Measurements from ENCODE around the gene INPP5B.
"Not testable (repeated sequence)": the region's sequence is repeated elsewhere in the genome, so short reads cannot be mapped to it uniquely, and the experiment has no call there.

INPP5B gene

GRCh38 chr1:37946703-37947360 lies at the start of gene INPP5B:
INPP5B (minus strand) TSS chr1:37947053; CDS start chr1:37946308, 745 bp downstream.
- DNase-seq, result peak; percentile 77 to 95

GRCh38 chr1:37995751-37996345 lies 49.0 kb upstream of the INPP5B start:
- peak; percentile 50 to 87 for DNase-seq

- no peak for DNase-seq
Measured at GRCh38 chr1:37994886-37995566, 48.2 kb upstream of the INPP5B start.

GRCh38 chr1:37989361-37989930 lies 42.6 kb upstream of the INPP5B start:
- DNase-seq, result peak in 1 of 2 experiments; percentile 67

- DNase-seq, result no peak
Measured at GRCh38 chr1:37987679-37988078, 40.8 kb upstream of the INPP5B start.

DNA sequence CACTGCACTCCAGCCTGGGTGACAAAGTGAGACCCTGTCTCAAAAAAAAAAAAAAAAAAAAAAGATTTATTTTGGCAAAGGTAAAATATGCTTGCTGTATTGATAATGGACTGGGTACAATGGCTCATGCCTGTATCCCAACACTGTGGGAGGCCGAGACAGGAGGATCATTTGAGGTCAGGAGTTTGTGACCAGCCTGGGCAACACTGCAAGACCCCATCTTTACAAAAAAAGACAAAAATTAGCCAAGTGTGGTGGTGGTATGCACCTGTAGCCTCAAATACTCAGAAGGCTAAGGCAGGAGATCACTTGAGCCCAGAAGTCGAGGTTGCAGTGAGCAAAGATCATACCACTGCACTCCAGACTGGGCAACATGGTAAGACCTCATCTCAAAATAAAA lies 36.7 kb upstream of the INPP5B start:
- no peak for DNase-seq

- DNase-seq, result no peak
Measured at GRCh38 chr1:37978541-37978940, 31.7 kb upstream of the INPP5B start.

DNA sequence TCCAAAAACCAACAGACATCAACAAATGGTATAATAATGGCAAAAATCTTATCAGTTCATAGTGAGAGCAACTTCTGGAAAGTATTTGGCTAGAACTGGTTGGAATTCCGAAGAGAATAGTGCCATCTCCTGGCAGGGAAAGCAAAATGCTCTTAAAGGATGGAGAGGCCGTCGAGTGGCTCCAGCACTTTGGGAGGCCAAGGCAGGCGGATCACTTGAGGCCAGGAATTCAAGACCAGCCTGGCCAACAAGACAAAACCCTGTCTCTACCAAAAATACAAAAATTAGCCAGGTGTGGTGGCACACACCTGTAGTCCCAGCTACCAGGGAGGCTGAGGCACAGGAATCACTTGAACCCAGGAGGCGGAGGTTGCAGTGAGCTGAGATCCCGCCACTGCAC lies 28.2 kb upstream of the INPP5B start:
- DNase-seq, result peak; percentile 71 to 86

DNA sequence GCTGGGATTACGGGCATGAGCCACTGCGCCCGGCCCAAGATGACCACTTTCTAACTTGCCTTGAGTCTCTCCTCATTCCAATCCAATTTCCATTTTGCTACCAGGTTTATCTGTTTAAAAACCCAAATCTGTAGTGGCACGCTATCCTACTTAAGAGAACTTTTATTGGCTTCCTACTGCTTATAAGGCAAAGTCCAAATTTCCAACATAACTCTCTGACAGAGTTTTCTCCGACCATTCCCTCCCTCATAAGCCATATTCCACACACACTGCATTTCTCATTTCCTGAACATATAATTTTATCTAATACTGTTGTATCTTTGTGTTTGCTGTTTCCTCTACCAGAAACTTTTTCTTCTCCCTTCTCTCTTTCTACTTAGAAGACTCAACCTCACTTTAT lies 27.7 kb upstream of the INPP5B start:
- no peak for DNase-seq

DNA sequence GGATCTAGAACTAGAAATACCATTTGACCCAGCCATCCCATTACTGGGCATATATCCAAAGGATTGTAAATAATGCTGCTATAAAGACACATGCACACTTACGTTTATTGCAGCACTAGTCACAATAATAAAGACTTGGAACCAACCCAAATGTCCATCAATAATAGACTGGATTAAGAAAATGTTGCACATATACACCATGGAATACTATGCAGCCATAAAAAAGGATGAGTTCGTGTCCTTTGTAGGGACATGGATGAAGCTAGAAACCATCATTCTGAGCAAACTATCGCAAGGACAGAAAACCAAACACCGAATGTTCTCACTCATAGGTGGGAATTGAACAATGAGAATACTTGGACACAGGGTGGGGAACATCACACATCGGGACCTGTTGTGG lies 26.8 kb upstream of the INPP5B start:
- DNase-seq, result not testable (repeated sequence)

DNA sequence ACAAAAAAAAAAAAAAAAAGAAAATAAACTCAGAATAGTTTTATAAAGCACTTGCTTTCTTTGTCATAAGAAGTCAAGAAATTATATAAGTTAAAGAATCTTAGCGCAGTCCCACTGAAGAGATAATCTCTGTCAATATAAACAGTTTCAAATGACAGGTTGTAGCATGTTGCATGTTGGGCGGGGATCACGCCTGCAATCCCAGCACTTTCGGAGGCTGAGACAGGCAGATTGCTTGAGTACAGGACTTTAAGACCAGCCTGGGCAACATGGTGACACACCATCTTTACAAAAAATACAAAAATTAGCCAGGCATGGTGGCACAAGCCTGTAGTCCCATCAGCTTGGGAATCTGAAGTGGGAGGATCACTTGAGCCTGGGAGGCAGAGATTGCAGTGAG lies 18.4 kb upstream of the INPP5B start:
- no peak for DNase-seq

- DNase-seq, result not testable (repeated sequence)
Measured at GRCh38 chr1:37964106-37964505, 17.3 kb upstream of the INPP5B start.

GRCh38 chr1:37958690-37959089 lies 11.8 kb upstream of the INPP5B start:
- DNase-seq, result no peak

GRCh38 chr1:37955685-37956084 lies 8.8 kb upstream of the INPP5B start:
- DNase-seq, result no peak

- DNase-seq, result peak; percentile 37 to 76
Measured at GRCh38 chr1:37954316-37954971, 7.6 kb upstream of the INPP5B start.

DNA sequence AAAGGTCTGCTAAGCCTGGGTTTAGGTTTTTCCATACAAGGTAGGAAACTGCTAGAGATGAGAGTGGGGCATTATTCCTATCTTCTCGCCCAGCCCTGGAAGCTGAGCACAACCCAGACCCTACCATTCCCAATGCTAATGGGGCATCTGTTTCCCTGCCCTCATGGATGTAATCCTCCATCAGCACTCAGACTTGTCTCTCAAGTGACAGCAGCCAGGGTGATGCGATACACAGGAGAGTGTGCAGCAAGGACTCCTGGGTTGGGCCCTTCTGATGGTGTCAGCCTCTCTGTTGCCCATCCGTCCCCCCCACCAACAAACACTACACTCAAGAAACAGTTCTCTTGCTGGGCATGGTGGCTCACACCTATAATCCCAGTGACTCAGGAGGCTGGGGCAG lies 5.9 kb upstream of the INPP5B start:
- DNase-seq, result no peak

DNA sequence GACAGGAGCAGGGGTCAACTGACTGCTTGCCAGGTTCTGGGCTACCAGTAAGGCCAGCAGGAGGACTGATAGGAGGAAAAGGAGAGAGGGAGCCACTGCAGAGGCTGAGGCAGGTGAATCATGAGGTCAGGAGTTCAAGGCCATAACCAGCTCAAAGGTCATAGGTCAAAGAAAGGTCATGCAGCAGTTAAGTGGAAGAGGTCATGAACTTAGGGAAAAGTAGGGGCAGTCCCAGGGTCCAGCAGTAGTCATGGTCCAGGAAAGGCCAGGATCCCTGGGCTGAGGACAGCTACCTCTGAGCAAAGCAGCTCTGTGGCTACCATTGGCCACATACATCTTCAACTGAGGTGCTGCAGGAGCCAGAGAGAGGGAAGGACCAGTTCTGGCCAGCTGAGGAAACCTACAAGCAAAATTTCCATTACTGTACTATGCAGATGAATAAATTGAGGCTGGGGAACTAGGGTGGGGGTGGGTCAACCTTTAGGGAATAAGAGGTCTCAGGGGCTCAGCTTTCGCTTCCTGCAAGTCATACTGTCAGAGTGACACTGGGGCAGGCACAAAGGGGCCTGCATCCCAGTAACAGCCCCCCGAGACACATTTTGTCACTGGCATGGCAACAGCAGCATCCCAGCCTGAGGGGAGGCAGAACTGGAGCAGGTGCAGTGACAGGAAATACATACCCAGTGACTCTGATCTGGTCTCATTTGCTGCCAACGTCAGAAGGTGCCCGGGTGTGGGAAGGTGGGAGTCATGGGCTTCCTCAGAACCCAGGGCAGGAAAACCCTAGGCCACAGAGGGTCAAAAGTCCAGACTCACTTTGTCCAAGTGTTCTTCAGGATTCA lies 5.2 kb upstream of the INPP5B start:
- DNase-seq, result no peak

- no peak for DNase-seq
Measured at GRCh38 chr1:37951041-37951782, 4.4 kb upstream of the INPP5B start.

DNA sequence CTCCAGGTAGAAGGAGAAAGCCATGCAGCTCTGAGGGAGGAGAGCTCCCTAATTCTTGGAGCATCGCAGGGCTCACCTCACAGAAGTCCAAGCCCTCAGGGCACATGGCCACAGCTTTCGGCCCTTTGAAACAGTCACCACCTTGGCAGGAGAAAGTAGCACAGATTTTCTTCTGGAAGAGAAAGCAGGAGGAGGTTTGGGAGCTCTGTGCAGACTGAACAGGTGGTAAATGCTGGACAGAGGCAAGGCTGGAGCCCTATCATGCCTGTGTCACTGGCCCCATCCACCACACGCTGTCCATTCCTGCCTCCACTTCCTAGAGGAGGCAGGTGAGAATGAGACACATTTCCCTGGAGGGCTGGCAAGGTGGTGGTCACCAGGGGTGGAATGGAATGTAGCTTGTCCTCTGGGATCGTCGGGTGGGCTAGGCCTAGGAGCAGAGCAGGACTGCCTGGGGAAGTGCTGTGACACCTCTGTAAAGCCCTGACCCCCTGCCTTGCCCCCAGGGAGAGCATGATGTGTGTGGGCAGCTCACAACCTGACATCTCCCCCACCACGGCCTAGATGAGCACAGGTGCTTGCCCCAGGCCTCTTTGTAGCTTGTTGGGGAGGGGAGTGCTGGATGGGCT lies 2.8 kb upstream of the INPP5B start:
- no peak for DNase-seq

- peak; percentile 36 to 65 for DNase-seq
Measured at GRCh38 chr1:37948841-37949240, 2.0 kb upstream of the INPP5B start.

- peak; percentile 78 to 86 for DNase-seq
Measured at GRCh38 chr1:37948166-37948565, 1.3 kb upstream of the INPP5B start.
